H7 (cell line): Measurements from ENCODE around the gene IRF6. TPM values are rescaled to one million over a fixed set of nuclear protein-coding genes. Genes with fewer than 3 reads are reported as not detected.
A peak's percentile ranks its signal among the peaks of the same experiment; 100 is the strongest.
"Not testable (repeated sequence)": the region's sequence is repeated elsewhere in the genome, so short reads cannot be mapped to it uniquely, and the experiment has no call there.

ENCODE experiments used
- DNase-seq: peaks from one replicate; pipeline ENCODE4 v3.0.0; 2012
- H3K27me3 ChIP-seq: 2 replicates; pipeline ENCODE4 v1.6.0; 2011; ENCODE audit warnings: mild to moderate bottlenecking, low read length; ENCODE audit not compliant: control insufficient read depth, insufficient read depth
- H3K36me3 ChIP-seq: replicated peaks from 2 replicates; pipeline ENCODE4 v1.5.1; 2011; ENCODE audit warnings: low read length; ENCODE audit not compliant: control insufficient read depth, insufficient read depth
- H3K4me3 ChIP-seq: 2 replicates; pipeline ENCODE4 v1.5.1; 2011; ENCODE audit warnings: low read depth, mild to moderate bottlenecking, control low read depth, low read length, moderate library complexity; ENCODE audit not compliant: insufficient read depth
- total RNA-seq: library from RNA; depleted of rRNA; stranded (reverse); fragments of >200 nt; shearing (Covaris generic); gene quantifications from 2 replicates; pipeline ENCODE4 v1.2.3, GENCODE V29; 2014

The IRF6 gene
- total RNA-seq, 1 experiment from 2014 or later: 2.3 TPM

DNA sequence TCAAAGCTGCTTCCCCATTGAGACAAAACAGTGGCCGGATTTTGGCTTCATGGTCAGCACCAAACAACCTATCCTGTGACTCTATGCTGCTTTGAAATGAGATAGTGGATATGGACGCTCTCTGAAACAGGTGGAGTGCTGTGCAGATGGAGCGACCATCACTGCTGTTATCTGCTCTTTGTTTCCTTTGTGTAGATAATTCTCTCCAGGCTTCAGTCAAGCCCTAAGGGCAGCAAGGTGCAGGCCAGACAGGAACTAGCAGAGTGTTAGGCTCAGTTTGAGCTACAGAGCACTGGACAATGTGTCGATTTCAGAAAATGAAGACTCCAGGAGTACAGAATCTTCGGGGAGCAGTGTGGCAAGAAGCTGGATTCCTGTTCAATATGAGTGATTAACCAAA is 4.8 kb upstream of the IRF6 start:
- H3K4me3 ChIP-seq: no peak overlapping the region
- no peak for DNase-seq

DNA sequence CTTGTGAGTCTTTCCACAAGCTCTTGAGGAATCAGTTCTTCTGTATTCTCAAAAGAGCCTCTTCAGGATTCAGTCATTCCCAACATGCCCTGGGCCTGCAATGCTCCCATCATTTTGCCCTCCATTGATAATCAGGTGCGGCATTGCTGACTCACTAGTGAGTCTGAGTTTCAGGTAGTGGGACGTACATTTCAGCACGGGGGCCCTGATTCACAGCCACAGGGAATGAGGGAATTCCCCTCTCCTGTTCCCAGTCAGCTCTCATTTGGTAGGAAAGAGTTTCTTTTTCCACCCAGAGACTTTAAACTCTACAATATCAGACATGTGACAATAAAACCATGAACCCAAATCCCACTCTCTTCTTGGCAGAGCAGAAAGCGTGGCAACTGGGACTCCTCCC is 3.7 kb upstream of the IRF6 start:
- no peaks in the 10 kb centered on the region for H3K36me3 ChIP-seq
- H3K27me3 ChIP-seq: peaks cover 12% of the 10 kb centered on the region; the same call in 1 of the 2 replicates
- H3K4me3 ChIP-seq: no peak overlapping the region
- no peak for DNase-seq

More for the DNA sequence above, 4.8 kb upstream of the IRF6 start:
- Histone ChIP-seq H3K27me3 (peaks cover 1% of the 10 kb centered on the region; the same call in 1 of the 2 replicates), H3K36me3 (no peaks in the 10 kb centered on the region)

DNA sequence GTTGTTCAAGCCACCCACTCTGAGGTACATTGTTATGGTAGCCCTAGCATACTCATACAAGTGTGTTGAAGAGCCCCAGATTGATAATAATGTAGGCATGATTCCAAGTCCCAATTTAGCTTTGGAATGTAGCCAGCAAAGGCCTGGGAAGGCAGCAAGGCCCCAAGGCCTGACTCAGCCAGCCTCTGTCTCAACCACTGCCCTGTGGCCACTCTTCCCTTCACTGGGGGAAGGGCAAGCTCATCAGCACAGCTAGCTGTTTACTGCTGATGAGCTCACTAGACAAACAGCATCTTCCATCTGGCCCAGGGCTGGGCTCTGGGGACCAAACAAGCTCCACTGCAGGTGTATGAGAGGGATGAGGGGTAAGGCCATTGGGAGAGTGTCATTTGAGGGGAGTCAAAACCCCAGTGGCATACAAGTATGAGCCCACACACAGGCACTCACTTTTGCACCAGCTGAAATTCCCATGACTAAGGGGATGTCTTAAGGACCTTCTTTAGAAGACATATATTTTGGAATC is 2.2 kb upstream of the IRF6 start:
- Histone ChIP-seq H3K4me3 (no peak overlapping the region), H3K27me3 (peaks cover 20% of the 10 kb centered on the region; the same call in 1 of the 2 replicates), H3K36me3 (no peaks in the 10 kb centered on the region)
- DNase-seq: no peak

DNA sequence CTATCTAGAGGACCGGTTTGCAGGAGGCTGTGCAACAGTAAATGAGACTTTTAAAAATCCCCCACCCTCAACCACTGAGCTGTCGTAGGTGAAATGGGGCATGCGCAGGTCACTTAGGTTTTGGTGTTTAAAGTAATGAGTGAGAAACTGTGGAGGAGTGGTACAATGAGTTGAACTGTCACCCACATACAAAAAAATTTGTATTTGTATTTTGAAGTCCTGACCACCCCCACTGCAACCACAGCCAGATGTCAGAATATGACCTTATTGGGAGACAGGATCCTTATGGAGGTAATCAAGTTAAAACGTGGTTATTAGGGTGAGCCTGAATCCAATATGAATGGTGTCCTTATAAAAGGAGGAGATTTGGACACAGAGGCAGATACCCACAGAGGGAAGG is 1.6 kb upstream of the IRF6 start:
- H3K4me3 ChIP-seq: no peak overlapping the region
- no peaks in the 10 kb centered on the region for H3K36me3 ChIP-seq
- H3K27me3 ChIP-seq: peaks cover 23% of the 10 kb centered on the region; the same call in 1 of the 2 replicates
- DNase-seq: no peak

DNA sequence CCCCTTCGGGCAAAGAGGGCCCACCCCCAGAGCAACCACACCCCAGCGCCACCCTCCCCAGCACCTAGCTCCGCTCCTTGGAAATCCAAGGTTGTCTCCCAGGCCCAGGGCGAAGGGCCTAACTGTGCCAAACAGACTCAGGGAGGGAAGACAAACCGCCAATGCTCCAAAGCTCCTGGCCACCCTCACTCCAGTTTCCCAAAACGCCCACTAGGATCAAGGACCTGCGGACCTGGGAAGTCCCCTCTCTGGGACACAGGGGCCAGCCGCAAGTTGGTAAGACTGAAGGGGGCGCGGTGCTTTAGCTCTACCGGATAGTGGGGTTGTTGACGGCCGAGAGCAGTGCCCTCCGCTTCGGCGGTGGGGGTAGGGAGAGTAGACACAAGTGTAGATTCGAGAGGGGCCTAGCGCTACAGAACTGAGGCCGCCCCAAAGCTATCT is 581 bp downstream of the IRF6 start:
- Histone ChIP-seq H3K36me3 (no peaks in the 10 kb centered on the region), H3K4me3 (peak overlapping the region; percentile 48), H3K27me3 (peaks cover 26% of the 10 kb centered on the region; the same call in 1 of the 2 replicates)
- peak; percentile 81 for DNase-seq

DNA sequence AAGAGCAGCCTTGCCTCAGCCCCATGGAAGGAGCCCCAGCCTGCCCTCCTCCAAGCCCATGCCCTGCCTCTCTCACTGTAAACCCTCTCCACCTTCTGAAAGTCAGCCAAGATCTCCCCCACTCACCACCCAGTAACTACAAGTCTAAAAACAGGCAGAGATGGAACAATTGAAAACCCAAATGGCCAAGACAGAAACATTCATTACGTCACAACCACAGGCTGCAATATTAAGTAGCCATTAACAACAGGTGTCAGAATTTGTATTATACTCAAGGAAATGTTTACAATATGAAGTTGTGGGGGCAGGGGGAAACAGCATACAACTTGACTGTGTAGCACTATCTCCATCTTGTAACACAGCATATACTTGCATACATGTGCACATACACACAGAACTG is 2.4 kb downstream of the IRF6 start:
- H3K4me3 ChIP-seq: no peak overlapping the region
- H3K27me3 ChIP-seq: peaks cover 26% of the 10 kb centered on the region; the same call in 1 of the 2 replicates
- no peaks in the 10 kb centered on the region for H3K36me3 ChIP-seq
- DNase-seq: no peak

DNA sequence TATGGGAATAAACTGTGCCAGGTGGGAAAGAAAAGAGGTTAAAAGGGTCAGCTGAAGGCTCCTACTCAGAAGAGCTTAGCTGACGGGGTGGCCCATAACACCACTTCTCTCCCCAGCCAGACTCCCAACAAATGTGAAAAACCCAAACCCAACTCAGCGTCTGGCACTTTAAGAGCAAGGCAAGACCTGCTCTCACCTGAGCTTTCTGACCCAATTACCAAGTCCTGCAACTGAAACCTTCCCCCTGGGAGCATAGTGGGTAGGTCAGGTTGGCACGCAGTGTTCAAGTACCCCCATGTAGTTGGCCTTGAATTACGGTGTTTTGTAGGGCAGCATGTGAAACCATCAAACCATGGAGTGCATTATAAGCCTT is 3.2 kb downstream of the IRF6 start:
- Histone ChIP-seq H3K4me3 (no peak overlapping the region), H3K36me3 (no peaks in the 10 kb centered on the region)

DNA sequence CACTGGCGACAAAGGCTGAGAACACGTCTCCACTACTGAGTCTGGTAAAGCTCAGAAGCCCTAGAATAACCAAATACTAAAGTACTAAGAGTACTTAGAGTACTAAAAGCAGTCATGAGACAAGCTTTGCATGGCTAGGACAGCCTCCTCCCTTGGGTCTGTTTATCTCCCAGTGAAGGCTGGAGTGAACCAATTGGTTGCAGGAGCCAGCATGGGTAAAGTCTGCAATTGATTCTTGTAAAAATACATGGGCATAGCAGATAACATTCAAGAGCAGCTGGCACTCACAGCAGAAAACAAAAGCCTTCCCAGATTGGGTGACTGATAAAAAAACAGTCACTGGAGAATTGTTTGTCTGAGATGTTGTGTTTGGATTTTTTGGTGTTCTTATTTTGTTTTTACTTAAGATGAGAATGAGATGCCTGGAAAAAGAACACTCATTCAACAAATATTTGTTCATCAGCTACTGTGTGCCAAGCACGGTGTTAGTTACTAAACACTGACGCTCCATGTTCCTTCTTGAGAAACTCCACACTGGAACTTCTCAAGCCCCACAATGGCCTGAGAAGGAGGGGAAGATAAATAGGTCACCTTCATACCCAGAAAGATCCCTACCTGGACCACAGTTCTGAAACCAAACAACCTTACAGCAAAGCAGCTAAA is 3.7 kb downstream of the IRF6 start:
- Histone ChIP-seq H3K4me3 (no peak overlapping the region), H3K36me3 (no peaks in the 10 kb centered on the region), H3K27me3 (peaks cover 26% of the 10 kb centered on the region; the same call in 1 of the 2 replicates)
- DNase-seq: no peak

More for the DNA sequence above, 3.2 kb downstream of the IRF6 start:
- peaks cover 26% of the 10 kb centered on the region; the same call in 1 of the 2 replicates for H3K27me3 ChIP-seq
- DNase-seq: no peak

DNA sequence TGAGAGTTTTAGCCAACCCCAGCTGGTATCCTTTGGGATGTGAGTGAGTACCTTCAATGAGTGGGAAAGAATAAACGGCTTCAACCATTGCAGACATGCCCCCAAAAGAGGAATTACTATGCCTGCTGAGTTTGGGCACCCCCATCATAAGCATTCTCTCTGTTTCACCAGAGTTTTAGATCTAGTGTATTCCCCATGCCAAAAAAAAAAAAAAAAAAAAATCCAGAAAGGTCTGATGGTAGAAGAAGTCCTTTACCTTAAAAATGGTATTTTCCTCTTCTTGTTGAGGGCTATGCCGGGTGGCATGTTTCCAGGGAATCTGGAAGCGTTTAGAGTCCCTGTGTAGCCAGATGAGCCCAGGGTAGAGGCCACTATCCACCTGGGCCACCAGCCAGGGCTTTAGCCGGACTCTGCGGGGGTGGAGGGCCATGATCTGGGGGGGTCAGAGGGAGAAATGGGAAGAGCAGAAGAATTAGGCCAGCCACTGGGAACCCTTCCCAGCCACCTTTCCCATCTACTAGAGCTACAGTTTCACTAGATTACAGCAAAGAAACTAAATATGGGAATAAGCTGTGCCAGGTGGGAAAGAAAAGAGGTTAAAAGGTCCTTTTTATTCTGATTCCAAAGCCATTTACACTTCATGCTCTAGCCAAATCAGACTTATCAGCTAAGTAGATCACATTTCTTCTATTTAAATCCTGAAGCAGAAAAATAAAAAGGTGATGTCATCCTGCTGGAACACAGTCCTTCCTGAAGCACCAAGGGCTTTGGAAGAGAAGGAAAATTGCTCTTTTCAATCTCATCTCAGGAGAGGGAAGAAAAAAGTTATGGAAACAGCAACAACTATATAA is 4.7 kb downstream of the IRF6 start:
- H3K27me3 ChIP-seq: peaks cover 26% of the 10 kb centered on the region; the same call in 1 of the 2 replicates
- no peaks in the 10 kb centered on the region for H3K36me3 ChIP-seq
- H3K4me3 ChIP-seq: no peak overlapping the region
- DNase-seq: no peak

DNA sequence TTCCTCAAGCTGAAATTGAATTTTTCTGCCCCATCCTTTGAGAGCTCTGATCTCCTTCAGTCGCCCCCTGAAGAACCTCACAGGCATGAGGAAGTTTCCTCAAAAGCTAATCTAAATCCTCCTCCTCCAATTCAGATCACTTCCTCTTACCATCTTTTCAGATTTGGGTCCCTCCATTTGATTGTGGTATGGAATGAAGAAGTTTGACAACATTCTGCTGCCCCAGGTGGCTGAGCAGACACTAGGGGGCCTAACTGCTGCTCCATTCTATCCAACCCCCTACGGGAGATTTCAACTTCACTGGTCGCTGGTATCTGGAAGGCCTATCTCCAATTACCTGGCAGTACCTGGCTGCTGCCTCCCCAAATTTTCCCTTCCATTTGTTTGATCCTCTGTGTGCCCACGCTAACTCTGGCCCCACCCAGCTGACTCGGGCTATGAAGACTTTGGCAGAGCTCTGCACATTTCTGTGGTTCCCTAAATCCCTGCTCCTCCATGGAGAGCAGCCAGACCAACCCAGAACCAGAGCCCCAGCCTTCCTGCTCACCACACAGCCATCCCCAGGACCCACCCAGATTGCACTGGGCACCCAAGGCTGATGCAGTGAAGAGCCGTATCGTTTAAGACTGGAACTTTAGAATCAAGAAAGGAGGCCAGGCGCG is 7.8 kb downstream of the IRF6 start:
- peak; percentile 38 for DNase-seq
- Histone ChIP-seq H3K36me3 (peaks cover 5% of the 10 kb centered on the region), H3K27me3 (peaks cover 13% of the 10 kb centered on the region; the same call in 1 of the 2 replicates), H3K4me3 (no peak overlapping the region)

DNA sequence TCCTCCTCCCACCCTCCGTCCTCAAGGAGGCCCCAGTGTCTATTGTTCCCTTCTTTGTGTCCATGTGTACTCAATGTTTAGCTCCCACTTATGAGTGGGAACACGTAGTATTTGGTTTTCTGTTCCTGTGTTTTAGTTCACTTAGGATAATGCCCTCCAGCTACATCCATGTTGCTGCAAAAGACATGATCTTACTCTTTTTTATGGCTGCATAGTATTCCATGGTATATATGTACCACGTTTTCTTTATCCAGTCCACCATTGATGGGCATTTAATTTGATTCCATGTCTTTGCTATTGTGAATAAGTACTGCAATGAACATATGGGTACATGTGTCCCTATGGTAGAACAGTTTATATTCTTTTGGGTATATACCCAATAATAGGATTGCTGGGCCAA is 12.2 kb downstream of the IRF6 start:
- peaks cover 13% of the 10 kb centered on the region; the same call in 1 of the 2 replicates for H3K27me3 ChIP-seq
- not testable (repeated sequence) for H3K4me3 ChIP-seq, DNase-seq
- peaks cover 12% of the 10 kb centered on the region for H3K36me3 ChIP-seq

DNA sequence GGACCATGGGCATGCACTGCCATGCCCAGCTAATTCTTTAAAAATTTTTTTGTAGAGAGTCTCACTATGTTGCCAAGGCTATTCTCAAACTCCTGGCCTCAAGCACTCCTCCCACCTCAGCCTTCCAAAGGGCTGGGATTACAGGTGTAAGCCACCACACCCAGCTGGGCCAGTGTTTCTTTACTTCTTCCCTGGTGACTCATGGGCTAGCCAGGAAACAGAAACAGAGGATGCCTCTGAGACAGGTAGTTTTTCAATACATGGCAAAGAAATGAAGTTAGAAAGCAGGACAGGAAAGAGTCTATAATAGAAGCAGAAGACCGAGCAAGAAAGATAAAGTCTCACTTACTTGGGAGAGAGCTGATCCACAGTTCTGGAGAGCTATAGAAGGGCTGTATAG is 14.0 kb downstream of the IRF6 start:
- no peak for DNase-seq
- Histone ChIP-seq H3K36me3 (peaks cover 13% of the 10 kb centered on the region), H3K4me3 (no peak overlapping the region), H3K27me3 (peaks cover 20% of the 10 kb centered on the region; the same call in 1 of the 2 replicates)

DNA sequence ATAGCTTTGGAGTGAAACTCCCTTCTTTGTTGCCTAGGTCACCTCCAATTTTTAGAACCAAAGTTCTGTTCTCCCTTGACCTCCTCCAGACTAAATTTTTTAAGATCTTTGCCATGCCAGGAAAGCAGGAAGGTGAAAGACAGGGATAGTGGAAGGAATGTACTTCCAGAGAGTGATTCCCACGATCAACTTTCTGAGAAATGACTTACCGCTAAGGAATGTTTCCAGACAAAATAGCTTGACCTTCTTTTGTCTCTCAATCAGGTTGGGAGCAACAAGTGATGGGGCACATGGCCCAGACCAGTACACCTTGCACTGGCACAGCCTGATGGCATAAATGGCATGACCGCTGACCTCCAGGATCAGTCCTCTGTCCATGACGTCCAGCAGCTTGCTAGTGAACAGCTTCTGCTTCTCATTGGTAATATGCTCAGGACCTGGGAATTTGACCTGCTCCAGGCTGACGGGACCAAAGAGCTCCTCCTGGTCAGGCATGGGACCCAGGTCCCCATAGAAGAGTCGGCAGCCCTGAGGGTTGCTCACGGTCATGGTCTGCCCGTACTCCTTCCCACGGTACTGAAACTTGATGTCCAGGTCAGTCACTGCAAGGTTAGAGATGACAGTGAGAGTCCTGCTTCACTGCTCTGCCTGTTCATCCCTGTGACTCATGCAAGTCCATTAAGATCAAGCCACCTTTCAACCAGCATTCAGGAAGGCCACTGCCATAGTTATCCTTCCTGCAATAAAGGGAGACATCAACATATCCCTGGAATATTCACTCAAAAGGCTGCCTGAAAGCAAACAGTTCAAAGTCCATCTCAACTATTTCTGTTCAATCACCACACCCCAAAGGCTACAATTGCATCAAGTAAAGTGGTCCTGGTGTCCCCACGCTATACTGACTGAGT is 15.4 kb downstream of the IRF6 start:
- H3K4me3 ChIP-seq: no peak overlapping the region
- DNase-seq: no peak
- H3K36me3 ChIP-seq: peaks cover 13% of the 10 kb centered on the region
- peaks cover 20% of the 10 kb centered on the region; the same call in 1 of the 2 replicates for H3K27me3 ChIP-seq
